ENCODE results near the gene ARSB.

The ARSB gene

GRCh38 chr5:79002374-79002773, 17.3 kb upstream of the ARSB start:
- no peak overlapping the region for H2AFZ ChIP-seq (ENCODE audit: low read length)
- no peak overlapping the region for H3K4me2 ChIP-seq (ENCODE audit: low read depth, low read length)
- H3F3A ChIP-seq (ENCODE audit: insufficient read depth, low read length), result no peaks in the 10 kb centered on the region
- no peaks in the 10 kb centered on the region for H3K79me2 ChIP-seq (ENCODE audit: low read length)
- no peaks in the 10 kb centered on the region for H3K27me3 ChIP-seq (replicated peaks; ENCODE audit: insufficient read depth, low read length)
- no peaks in the 10 kb centered on the region for H3K4me1 ChIP-seq (ENCODE audit: low read length)
- H3K9me2 ChIP-seq (replicated peaks; ENCODE audit: insufficient read depth, low read length), result no peaks in the 10 kb centered on the region
- DNase-seq, result no peak
- no peaks in the 10 kb centered on the region for H3K9me3 ChIP-seq (replicated peaks; ENCODE audit: insufficient read depth, low read length)
- H3K9ac ChIP-seq (ENCODE audit: low read length), result no peak overlapping the region
- TF ChIP-seq EZH2 (optimal IDR thresholded peaks at IDR 0.05; ENCODE audit: low read depth, low read length) (no peak), EZH2phosphoT487 (IDR thresholded peaks at IDR 0.05; ENCODE audit: low read length) (no peak), CTCF (IDR thresholded peaks at IDR 0.05; ENCODE audit: low read length) (no peak)
- no peaks in the 10 kb centered on the region for H3K36me3 ChIP-seq (replicated peaks; ENCODE audit: insufficient read depth, low read length)
- no peak overlapping the region for H3K27ac ChIP-seq (ENCODE audit: low read length)
- no peaks in the 10 kb centered on the region for H4K20me1 ChIP-seq (ENCODE audit: insufficient read depth, low read length)
- H3K4me3 ChIP-seq (ENCODE audit: low read length), result no peak overlapping the region

- TF ChIP-seq CTCF (IDR thresholded peaks at IDR 0.05; ENCODE audit: low read length) (no peak), EZH2 (optimal IDR thresholded peaks at IDR 0.05; ENCODE audit: low read depth, low read length) (no peak), EZH2phosphoT487 (IDR thresholded peaks at IDR 0.05; ENCODE audit: low read length) (no peak)
- Histone ChIP-seq H3K36me3 (replicated peaks; ENCODE audit: insufficient read depth, low read length) (no peaks in the 10 kb centered on the region), H3K9me3 (replicated peaks; ENCODE audit: insufficient read depth, low read length) (no peaks in the 10 kb centered on the region), H3K9ac (ENCODE audit: low read length) (no peak overlapping the region), H3K9me2 (replicated peaks; ENCODE audit: insufficient read depth, low read length) (no peaks in the 10 kb centered on the region), H3F3A (ENCODE audit: insufficient read depth, low read length) (no peaks in the 10 kb centered on the region), H3K27ac (ENCODE audit: low read length) (no peak overlapping the region), H3K27me3 (replicated peaks; ENCODE audit: insufficient read depth, low read length) (no peaks in the 10 kb centered on the region), H3K4me2 (ENCODE audit: low read depth, low read length) (no peak overlapping the region), H3K4me1 (ENCODE audit: low read length) (no peaks in the 10 kb centered on the region), H3K4me3 (ENCODE audit: low read length) (no peak overlapping the region), H3K79me2 (ENCODE audit: low read length) (no peaks in the 10 kb centered on the region), H4K20me1 (ENCODE audit: insufficient read depth, low read length) (no peaks in the 10 kb centered on the region), H2AFZ (ENCODE audit: low read length) (no peak overlapping the region)
- DNase-seq, result no peak
Measured at GRCh38 chr5:79001471-79001870, 16.4 kb upstream of the ARSB start.

- H4K20me1 ChIP-seq (ENCODE audit: insufficient read depth, low read length), result no peaks in the 10 kb centered on the region
- no peak for TF ChIP-seq EZH2phosphoT487 (IDR thresholded peaks at IDR 0.05; ENCODE audit: low read length)
- no peak for TF ChIP-seq CTCF (IDR thresholded peaks at IDR 0.05; ENCODE audit: low read length)
- no peak for TF ChIP-seq EZH2 (optimal IDR thresholded peaks at IDR 0.05; ENCODE audit: low read depth, low read length)
- H3K9me3 ChIP-seq (replicated peaks; ENCODE audit: insufficient read depth, low read length), result no peaks in the 10 kb centered on the region
- no peak overlapping the region for H3K27ac ChIP-seq (ENCODE audit: low read length)
- no peaks in the 10 kb centered on the region for H3K36me3 ChIP-seq (replicated peaks; ENCODE audit: insufficient read depth, low read length)
- H3K79me2 ChIP-seq (ENCODE audit: low read length), result no peaks in the 10 kb centered on the region
- H3F3A ChIP-seq (ENCODE audit: insufficient read depth, low read length), result no peaks in the 10 kb centered on the region
- H3K4me3 ChIP-seq (ENCODE audit: low read length), result no peak overlapping the region
- DNase-seq, result no peak
- H2AFZ ChIP-seq (ENCODE audit: low read length), result no peak overlapping the region
- H3K4me2 ChIP-seq (ENCODE audit: low read depth, low read length), result no peak overlapping the region
- H3K4me1 ChIP-seq (ENCODE audit: low read length), result no peaks in the 10 kb centered on the region
- no peaks in the 10 kb centered on the region for H3K27me3 ChIP-seq (replicated peaks; ENCODE audit: insufficient read depth, low read length)
- no peak overlapping the region for H3K9ac ChIP-seq (ENCODE audit: low read length)
- H3K9me2 ChIP-seq (replicated peaks; ENCODE audit: insufficient read depth, low read length), result no peaks in the 10 kb centered on the region
Measured at GRCh38 chr5:78997090-78997489, 12.0 kb upstream of the ARSB start.
